Measurements from ENCODE around the gene FRZB. TPM values are rescaled to one million over a fixed set of nuclear protein-coding genes. Genes with fewer than 3 reads are reported as not detected.

The FRZB gene
- total RNA-seq, 1 experiment from 2014 or later: 1.9 TPM

DNA sequence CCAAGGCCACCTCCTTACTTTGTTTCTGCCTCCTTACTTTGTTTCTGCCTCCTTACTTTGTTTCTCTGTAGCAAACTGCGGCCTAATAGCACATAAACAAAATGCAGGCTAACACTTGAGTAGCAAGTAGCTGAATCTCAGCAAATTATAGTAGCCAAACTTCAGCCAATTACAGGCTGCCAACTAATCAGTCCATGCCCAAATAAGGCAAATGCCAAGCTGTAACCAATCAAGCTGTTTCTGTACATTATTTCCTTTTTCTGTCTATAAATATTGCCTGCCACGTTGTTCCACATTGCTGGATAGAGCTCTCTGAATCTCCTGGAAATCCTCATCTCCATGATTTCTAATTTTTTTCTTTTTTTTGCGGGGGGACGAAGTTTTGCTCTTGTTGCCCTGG, 28.7 kb upstream of the FRZB start (continued):
- TF ChIP-seq E2F4 (CRISPR knock-in tag; IDR thresholded peaks at IDR 0.05; ENCODE audit: borderline replicate concordance, low read depth) (no peak), ZNF416 (CRISPR knock-in tag; IDR thresholded peaks at IDR 0.05) (no peak), RORB (CRISPR knock-in tag; IDR thresholded peaks at IDR 0.05) (no peak), AR (CRISPR knock-in tag; IDR thresholded peaks at IDR 0.05) (no peak), TEAD4 (CRISPR knock-in tag; IDR thresholded peaks at IDR 0.05) (no peak), FOXJ3 (CRISPR knock-in tag; IDR thresholded peaks at IDR 0.05; ENCODE audit: borderline replicate concordance) (no peak), ESRRA (CRISPR knock-in tag; IDR thresholded peaks at IDR 0.05; ENCODE audit: borderline replicate concordance) (no peak)
- TF ChIP-seq, protein P1, sequence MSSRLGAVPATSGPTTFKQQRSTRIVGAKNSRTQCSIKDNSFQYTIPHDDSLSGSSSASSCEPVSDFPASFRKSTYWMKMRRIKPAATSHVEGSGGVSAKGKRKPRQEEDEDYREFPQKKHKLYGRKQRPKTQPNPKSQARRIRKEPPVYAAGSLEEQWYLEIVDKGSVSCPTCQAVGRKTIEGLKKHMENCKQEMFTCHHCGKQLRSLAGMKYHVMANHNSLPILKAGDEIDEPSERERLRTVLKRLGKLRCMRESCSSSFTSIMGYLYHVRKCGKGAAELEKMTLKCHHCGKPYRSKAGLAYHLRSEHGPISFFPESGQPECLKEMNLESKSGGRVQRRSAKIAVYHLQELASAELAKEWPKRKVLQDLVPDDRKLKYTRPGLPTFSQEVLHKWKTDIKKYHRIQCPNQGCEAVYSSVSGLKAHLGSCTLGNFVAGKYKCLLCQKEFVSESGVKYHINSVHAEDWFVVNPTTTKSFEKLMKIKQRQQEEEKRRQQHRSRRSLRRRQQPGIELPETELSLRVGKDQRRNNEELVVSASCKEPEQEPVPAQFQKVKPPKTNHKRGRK (CRISPR knock-in tag; IDR thresholded peaks at IDR 0.05; ENCODE audit: borderline replicate concordance): no peak
- TF ChIP-seq, protein P2, sequence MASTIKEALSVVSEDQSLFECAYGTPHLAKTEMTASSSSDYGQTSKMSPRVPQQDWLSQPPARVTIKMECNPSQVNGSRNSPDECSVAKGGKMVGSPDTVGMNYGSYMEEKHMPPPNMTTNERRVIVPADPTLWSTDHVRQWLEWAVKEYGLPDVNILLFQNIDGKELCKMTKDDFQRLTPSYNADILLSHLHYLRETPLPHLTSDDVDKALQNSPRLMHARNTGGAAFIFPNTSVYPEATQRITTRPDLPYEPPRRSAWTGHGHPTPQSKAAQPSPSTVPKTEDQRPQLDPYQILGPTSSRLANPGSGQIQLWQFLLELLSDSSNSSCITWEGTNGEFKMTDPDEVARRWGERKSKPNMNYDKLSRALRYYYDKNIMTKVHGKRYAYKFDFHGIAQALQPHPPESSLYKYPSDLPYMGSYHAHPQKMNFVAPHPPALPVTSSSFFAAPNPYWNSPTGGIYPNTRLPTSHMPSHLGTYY (CRISPR knock-in tag; IDR thresholded peaks at IDR 0.05): no peak
- TF ChIP-seq, protein P3, sequence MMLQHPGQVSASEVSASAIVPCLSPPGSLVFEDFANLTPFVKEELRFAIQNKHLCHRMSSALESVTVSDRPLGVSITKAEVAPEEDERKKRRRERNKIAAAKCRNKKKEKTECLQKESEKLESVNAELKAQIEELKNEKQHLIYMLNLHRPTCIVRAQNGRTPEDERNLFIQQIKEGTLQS (CRISPR knock-in tag; conservative IDR thresholded peaks at IDR 0.05): no peak
- TF ChIP-seq, protein P4, sequence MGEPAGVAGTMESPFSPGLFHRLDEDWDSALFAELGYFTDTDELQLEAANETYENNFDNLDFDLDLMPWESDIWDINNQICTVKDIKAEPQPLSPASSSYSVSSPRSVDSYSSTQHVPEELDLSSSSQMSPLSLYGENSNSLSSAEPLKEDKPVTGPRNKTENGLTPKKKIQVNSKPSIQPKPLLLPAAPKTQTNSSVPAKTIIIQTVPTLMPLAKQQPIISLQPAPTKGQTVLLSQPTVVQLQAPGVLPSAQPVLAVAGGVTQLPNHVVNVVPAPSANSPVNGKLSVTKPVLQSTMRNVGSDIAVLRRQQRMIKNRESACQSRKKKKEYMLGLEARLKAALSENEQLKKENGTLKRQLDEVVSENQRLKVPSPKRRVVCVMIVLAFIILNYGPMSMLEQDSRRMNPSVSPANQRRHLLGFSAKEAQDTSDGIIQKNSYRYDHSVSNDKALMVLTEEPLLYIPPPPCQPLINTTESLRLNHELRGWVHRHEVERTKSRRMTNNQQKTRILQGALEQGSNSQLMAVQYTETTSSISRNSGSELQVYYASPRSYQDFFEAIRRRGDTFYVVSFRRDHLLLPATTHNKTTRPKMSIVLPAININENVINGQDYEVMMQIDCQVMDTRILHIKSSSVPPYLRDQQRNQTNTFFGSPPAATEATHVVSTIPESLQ (CRISPR knock-in tag; IDR thresholded peaks at IDR 0.05): no peak

- DNase-seq (ENCODE audit: low spot score) (no peak), ATAC-seq (no peak)
- no peaks in the 10 kb centered on the region for H3K36me3 Mint-ChIP-seq
- peaks cover 8% of the 10 kb centered on the region; the same call in 1 of the 2 replicates for H3K9me3 Mint-ChIP-seq
- ChIA-PET CTCF (interaction anchor here (0.7 kb wide), 1 partner anchor 102 kb away, joined by 3 read pairs; no protein-coding TSS in a partner anchor), POLR2A (no interaction called here)
- no peaks in the 10 kb centered on the region for H3K27me3 Mint-ChIP-seq (ENCODE audit: low read depth)
- no peaks in the 10 kb centered on the region for H3K4me1 Mint-ChIP-seq
- TF ChIP-seq ZBTB21 (CRISPR knock-in tag; IDR thresholded peaks at IDR 0.05; ENCODE audit: borderline replicate concordance): no peak
- no peak for TF ChIP-seq ELF4 (CRISPR knock-in tag; IDR thresholded peaks at IDR 0.05; ENCODE audit: low read depth)
- TF ChIP-seq, protein P5, sequence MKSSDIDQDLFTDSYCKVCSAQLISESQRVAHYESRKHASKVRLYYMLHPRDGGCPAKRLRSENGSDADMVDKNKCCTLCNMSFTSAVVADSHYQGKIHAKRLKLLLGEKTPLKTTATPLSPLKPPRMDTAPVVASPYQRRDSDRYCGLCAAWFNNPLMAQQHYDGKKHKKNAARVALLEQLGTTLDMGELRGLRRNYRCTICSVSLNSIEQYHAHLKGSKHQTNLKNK (CRISPR knock-in tag; IDR thresholded peaks at IDR 0.05): no peak
- no peak for TF ChIP-seq MLX (CRISPR knock-in tag; IDR thresholded peaks at IDR 0.05)
- no peak for TF ChIP-seq ZNF416 (CRISPR knock-in tag; IDR thresholded peaks at IDR 0.05)
- TF ChIP-seq AR (CRISPR knock-in tag; IDR thresholded peaks at IDR 0.05): no peak
- no peak for TF ChIP-seq FOXJ3 (CRISPR knock-in tag; IDR thresholded peaks at IDR 0.05; ENCODE audit: borderline replicate concordance)
- TF ChIP-seq, protein P2 (CRISPR knock-in tag; IDR thresholded peaks at IDR 0.05): no peak
- no peak overlapping the region for H3K27ac Mint-ChIP-seq
- H3K4me3 Mint-ChIP-seq: no peak overlapping the region
These were observed 27.7 kb upstream of the FRZB start for GRCh38 chr2:182894174-182894573.
